GM18526 (cell line): ENCODE results near the gene SS18.

Experiments
- POLR2A ChIP-seq: IDR thresholded peaks from 3 replicates; pipeline ENCODE4 v1.6.1; 2011; ENCODE audit not compliant: insufficient read length; ENCODE audit errors: extremely low read depth

Gene SS18

DNA sequence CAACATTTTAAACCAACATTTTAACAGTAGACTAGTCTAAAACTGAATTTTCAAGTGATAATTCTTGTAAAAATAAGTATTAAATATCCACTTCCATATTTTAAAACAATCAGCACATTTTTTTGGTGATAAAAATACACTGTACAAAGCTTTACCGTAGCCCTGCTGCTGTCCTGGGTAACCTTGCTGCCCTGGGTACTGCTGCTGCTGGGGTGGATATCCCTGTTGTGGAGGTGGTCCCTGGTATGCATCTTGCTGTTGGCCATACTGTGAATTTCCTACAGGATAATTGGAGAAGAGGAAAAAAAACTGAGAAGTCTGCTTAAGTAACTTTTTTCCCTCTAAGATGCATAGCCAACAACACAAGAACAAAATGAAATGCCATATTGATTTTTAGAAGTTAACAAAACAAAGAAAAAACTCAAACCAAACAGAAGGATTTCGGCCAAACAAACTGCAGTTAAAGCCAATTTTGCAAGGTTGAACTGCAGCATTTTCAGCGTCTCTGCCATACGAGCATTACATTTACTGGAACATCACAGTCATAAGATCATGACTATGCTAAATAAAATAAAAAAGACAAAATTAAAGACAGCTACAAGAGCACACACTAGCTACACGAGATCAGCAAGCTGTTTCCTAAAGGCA lies 55.4 kb downstream of the SS18 start:
- no peak for TF ChIP-seq POLR2A

GRCh38 chr18:26022585-26022984 lies 67.8 kb downstream of the SS18 start:
- no peak for TF ChIP-seq POLR2A

GRCh38 chr18:26021061-26021754 lies 69.2 kb downstream of the SS18 start:
- no peak for TF ChIP-seq POLR2A

- no peak for TF ChIP-seq POLR2A
Observed at GRCh38 chr18:26017929-26018328, 72.5 kb downstream of the SS18 start.

DNA sequence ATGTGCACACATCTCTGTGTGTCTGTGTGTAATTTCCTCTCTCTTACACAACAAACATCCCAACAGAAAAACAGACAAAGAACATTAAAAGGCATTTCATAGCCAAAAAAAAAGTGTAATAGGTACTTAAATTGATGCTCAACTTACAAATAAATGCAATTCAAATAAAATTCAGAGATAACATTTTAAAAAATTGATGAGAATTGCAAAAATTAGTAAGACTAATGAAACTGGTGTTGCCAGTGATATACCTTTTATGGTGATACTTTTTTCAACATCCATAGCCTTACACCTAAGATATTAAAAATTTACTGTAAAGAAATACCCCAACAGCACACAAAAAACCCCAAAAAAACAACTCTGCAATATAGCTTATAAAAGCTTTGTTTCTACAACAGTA lies 76.0 kb downstream of the SS18 start:
- no peak for TF ChIP-seq POLR2A

DNA sequence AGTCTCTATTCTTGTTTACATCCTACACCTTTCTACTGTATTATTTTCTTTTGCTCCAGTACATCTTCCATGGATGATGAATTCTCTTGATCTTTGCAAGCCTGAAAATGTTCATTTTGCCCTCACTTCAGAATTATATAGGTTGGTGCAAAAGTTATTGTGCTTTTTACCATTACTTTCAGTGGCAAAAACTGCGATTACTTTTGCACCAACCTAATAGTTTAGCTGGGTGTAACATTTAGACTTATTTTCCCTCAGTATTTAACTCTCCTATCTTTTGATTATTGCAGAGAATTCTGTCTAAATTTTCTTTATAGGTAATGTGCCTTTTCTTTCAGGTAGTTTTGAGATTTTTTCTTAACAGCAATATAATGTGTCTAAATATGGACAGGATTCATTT lies 81.8 kb downstream of the SS18 start:
- no peak for TF ChIP-seq POLR2A

DNA sequence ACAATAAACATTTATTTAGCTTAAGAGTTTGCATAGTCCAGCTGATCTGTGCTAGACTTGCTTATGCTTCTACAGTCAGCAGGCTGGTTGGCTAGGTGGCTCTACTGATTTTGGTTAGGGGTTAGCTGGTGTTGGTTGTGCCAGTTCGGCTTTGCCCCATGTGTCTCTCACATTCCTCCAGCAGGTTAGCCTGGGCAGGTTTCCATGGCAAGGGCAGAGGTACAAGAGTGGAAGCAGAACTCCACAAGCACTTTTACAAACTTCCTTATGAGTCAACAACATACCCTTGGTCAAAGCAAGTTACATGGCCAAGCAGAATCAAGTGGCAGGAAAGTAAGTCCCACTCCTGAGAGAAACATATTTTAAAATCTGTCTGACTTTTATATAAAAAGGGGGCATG lies 82.3 kb downstream of the SS18 start:
- no peak for TF ChIP-seq POLR2A

DNA sequence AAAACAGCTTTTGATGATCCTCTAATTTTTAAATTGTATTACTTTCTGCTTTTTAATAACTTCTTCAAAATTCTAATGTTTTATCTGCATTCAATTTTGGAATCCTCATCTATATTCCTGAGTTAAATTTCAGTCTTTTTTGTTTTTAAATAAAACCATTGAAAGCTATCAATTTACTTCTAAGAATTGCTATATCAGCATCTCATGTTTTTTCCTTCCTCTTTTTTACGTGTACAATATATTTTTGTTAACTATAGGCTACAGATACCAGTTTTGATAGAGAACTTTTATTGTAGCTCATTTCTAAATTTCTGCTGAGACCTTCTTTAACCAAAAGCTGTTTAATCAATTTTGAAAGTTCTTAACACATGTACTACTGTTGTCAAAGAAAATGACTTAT lies 84.5 kb downstream of the SS18 start:
- no peak for TF ChIP-seq POLR2A

DNA sequence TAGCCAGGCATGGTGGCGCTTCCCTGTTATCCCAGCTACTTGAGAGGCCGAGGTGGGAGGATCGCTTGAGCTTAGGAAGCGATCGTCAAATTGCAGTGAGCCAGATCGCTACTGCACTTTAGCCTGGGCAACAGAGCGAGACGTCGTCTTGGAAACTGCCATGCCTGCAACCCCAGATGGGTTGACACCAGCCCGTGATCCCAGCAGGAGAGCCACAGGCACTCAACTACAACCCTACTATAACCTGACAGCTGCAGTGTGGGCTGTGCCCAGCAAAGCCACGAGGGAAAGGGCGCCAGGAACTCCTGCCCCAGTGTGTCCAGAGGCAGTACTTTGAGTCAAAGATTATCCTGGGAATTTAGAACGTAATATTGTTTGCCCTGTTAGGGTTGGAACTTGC lies 85.6 kb downstream of the SS18 start:
- TF ChIP-seq POLR2A = no peak

- no peak for TF ChIP-seq POLR2A
Observed at GRCh38 chr18:26003817-26004216, 86.6 kb downstream of the SS18 start.

GRCh38 chr18:26003356-26003755 lies 87.1 kb downstream of the SS18 start:
- TF ChIP-seq POLR2A = no peak

- TF ChIP-seq POLR2A = no peak
Observed at GRCh38 chr18:26002375-26002910, 88.0 kb downstream of the SS18 start.

DNA sequence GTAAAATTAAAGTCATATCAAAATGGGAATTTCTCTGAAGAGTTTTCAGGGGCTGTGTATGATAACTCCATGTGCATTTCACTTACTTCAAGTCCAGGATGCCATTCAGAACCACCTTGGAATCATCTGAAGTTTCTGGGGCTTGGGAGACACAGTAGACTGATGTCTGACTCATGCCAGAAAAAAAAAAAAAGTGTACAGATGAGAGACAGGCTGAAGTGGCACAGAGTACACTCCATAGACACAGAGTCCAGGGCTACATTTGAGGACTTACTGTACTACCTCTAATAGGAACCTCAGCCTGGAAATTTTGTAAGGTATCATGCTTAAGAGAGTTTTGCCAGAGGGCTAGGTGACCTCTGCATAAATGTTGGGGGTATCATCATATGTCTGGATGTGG lies 92.0 kb downstream of the SS18 start:
- no peak for TF ChIP-seq POLR2A

DNA sequence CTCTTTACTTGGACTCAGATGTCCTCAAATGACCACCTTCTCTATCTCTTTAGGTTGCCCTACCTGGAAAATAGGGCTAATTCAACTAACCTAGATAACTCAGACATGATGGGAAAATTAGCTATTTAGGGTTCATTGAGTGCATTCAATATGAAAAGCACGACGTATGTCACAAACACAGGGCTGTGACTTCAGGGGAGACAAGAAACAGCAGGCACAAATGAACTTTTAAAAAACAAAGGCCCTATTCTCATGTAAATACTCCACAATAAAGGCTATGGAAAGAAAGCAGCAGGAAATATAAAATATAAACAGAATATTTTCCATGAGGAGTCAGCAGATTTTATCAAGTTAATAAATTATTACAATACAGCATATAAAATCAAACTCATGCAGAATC lies 97.8 kb downstream of the SS18 start:
- TF ChIP-seq POLR2A = no peak

DNA sequence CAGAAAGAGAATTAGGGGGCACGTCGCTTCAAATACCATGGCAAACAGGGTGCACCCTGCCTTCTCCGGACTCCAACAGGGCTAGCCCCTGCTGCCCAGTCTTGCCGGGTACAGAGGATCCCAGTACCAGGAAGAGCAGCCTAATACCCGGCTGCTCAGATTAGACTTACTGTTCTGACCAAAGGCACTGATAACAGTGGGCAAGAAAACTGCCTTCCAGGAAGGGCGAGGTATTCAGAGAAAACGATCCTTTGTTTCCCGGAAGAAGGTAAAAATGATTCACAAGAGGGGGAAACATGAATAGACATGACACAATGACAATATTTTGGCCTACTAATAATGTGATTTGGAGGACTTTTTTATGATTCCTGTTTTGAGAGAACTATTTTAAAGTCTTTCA lies 99.9 kb downstream of the SS18 start:
- TF ChIP-seq POLR2A = no peak

GRCh38 chr18:25985707-25986394 lies 104.6 kb downstream of the SS18 start:
- no peak for TF ChIP-seq POLR2A
